GM21723 (cell line): Measurements from ENCODE around the gene DDX11.
"Not testable (repeated sequence)": the region's sequence is repeated elsewhere in the genome, so short reads cannot be mapped to it uniquely, and the experiment has no call there.

Experiments
- ATAC-seq: cut with Tn5 transposase; IDR thresholded peaks from one replicate; pipeline ENCODE4 v1.9.1; 2021; ENCODE audit warnings: mild to moderate bottlenecking, moderate library complexity; ENCODE audit not compliant: unreplicated experiment

The DDX11 gene

GRCh38 chr12:31098363-31098762 lies 24.7 kb downstream of the DDX11 start:
- ATAC-seq = not testable (repeated sequence)

- ATAC-seq = not testable (repeated sequence)
Observed at GRCh38 chr12:31098771-31099170, 25.1 kb downstream of the DDX11 start.

GRCh38 chr12:31099434-31099833 lies 25.8 kb downstream of the DDX11 start:
- ATAC-seq = not testable (repeated sequence)

GRCh38 chr12:31100503-31101208 lies 27.0 kb downstream of the DDX11 start:
- peak; percentile 84 for ATAC-seq

- not testable (repeated sequence) for ATAC-seq
Observed at GRCh38 chr12:31102125-31102524, 28.5 kb downstream of the DDX11 start.

- not testable (repeated sequence) for ATAC-seq
Observed at GRCh38 chr12:31102596-31102995, 28.9 kb downstream of the DDX11 start.

GRCh38 chr12:31103561-31103975 lies 29.9 kb downstream of the DDX11 start:
- not testable (repeated sequence) for ATAC-seq

- not testable (repeated sequence) for ATAC-seq
Observed at GRCh38 chr12:31104220-31104619, 30.6 kb downstream of the DDX11 start.

- not testable (repeated sequence) for ATAC-seq
Observed at GRCh38 chr12:31104773-31105172, 31.1 kb downstream of the DDX11 start.

- no peak for ATAC-seq
Observed at GRCh38 chr12:31105668-31106067, 32.0 kb downstream of the DDX11 start.

- no peak for ATAC-seq
Observed at GRCh38 chr12:31106101-31106803, 32.6 kb downstream of the DDX11 start.

GRCh38 chr12:31109773-31110172 lies 36.1 kb downstream of the DDX11 start:
- ATAC-seq = not testable (repeated sequence)

GRCh38 chr12:31110263-31110662 lies 36.6 kb downstream of the DDX11 start:
- ATAC-seq = not testable (repeated sequence)

- ATAC-seq = not testable (repeated sequence)
Observed at GRCh38 chr12:31115092-31115601, 41.5 kb downstream of the DDX11 start.

GRCh38 chr12:31116846-31117202 lies 43.2 kb downstream of the DDX11 start:
- not testable (repeated sequence) for ATAC-seq

GRCh38 chr12:31117203-31118011 lies 43.7 kb downstream of the DDX11 start:
- ATAC-seq = peak; percentile 80

GRCh38 chr12:31118347-31119191 lies 44.9 kb downstream of the DDX11 start:
- ATAC-seq = no peak

- no peak for ATAC-seq
Observed at GRCh38 chr12:31119192-31119802, 45.6 kb downstream of the DDX11 start.

GRCh38 chr12:31119803-31120211 lies 46.1 kb downstream of the DDX11 start:
- no peak for ATAC-seq
